ENCODE data around the gene MYO1G. TPM values are rescaled to one million over a fixed set of nuclear protein-coding genes. Genes with fewer than 3 reads are reported as not detected.

The MYO1G gene
- total and polyA plus RNA-seq, 9 of the 15 experiments (the other 6 are each of a cell fraction or from before 2014, with no cell fraction given), result 0.03 to 0.62 (median 0.13) TPM; not detected in 1

DNA sequence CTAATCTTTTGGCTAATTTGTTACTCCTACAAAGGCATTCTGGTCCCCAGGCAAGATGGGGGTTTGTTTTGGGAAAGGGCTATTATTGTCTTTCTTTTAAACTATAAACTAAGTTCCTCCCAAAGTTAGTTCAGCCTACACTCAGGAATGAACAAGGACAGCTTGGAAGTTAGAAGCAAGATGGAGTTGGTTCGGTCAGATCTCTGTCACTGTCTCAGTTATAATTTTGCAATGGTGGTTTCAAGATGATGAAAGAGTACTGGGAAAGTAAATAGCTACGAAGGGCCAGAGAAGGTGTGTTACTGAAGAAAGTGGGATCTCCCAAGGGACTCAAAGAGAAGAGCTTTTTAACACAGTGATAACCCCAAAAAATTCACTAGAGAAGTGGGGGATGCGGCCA, 10.3 kb upstream of the MYO1G start (continued):
- TF ChIP-seq ZFP30 (CRISPR knock-in tag; IDR thresholded peaks at IDR 0.05; ENCODE audit: borderline replicate concordance) (no peak), NFIX (CRISPR knock-in tag; IDR thresholded peaks at IDR 0.05; ENCODE audit: low read depth) (0 out of 2 replicates have a peak, but pooled peaks have one; percentile 21), NCOA2 (IDR thresholded peaks at IDR 0.05; ENCODE audit: partially characterized antibody in 2 of 2) (no peak), ZNF830 (CRISPR knock-in tag; IDR thresholded peaks at IDR 0.05) (no peak), ELF2 (CRISPR knock-in tag; IDR thresholded peaks at IDR 0.05) (peak; percentile 70; the same call in 1 of the 2 replicates), TGIF2 (CRISPR knock-in tag; IDR thresholded peaks at IDR 0.05) (no peak), PYGO2 (tag; IDR thresholded peaks at IDR 0.05) (0 out of 2 replicates have a peak, but pooled peaks have one; percentile 20), ZNF197 (CRISPR knock-in tag; IDR thresholded peaks at IDR 0.05; ENCODE audit: low read depth) (0 out of 2 replicates have a peak, but pooled peaks have one; percentile 41), ZNF766 (CRISPR knock-in tag; conservative IDR thresholded peaks at IDR 0.05) (no peak), NFE2L1 (tag; IDR thresholded peaks at IDR 0.05; ENCODE audit: borderline replicate concordance, low read depth) (peak; percentile 21; the same call in 1 of the 2 replicates), ZNF316 (IDR thresholded peaks at IDR 0.05) (no peak), BACH1 (tag; IDR thresholded peaks at IDR 0.05) (0 out of 2 replicates have a peak, but pooled peaks have one; percentile 32), SMAD1 (IDR thresholded peaks at IDR 0.05; ENCODE audit: low read depth, low read length, partially characterized antibody) (no peak), SMARCA5 (IDR thresholded peaks at IDR 0.05) (no peak), NR2C1 (IDR thresholded peaks at IDR 0.05) (no peak), NR2C1 (tag; IDR thresholded peaks at IDR 0.05) (peak; percentile 72), RBM15 (IDR thresholded peaks at IDR 0.05; ENCODE audit: insufficient read depth, low read length) (no peak), CAMTA2 (CRISPR knock-in tag; conservative IDR thresholded peaks at IDR 0.05) (no peak), FOS (IDR thresholded peaks at IDR 0.05; ENCODE audit: extremely low read depth, insufficient read length) (no peak), FIP1L1 (IDR thresholded peaks at IDR 0.05; ENCODE audit: low read depth, low read length, poor library complexity, severe bottlenecking) (no peak), TBL1XR1 (IDR thresholded peaks at IDR 0.05; ENCODE audit: low read length in 2 of 2) (no peak), BHLHE40 (IDR thresholded peaks at IDR 0.05; ENCODE audit: low read length) (no peak), ZNF707 (CRISPR knock-in tag; conservative IDR thresholded peaks at IDR 0.05) (0 out of 2 replicates have a peak, but pooled peaks have one; percentile 19), NFIC (IDR thresholded peaks at IDR 0.05) (no peak), SUPT5H (IDR thresholded peaks at IDR 0.05) (no peak), NONO (IDR thresholded peaks at IDR 0.05; ENCODE audit: low read depth in 2 of 2, low read length in 1 of 2) (no peak), PTTG1 (tag; IDR thresholded peaks at IDR 0.05; ENCODE audit: low read depth) (peak; percentile 93), SIN3B (IDR thresholded peaks at IDR 0.05; ENCODE audit: low read depth) (no peak)
- TF ChIP-seq, protein P1, sequence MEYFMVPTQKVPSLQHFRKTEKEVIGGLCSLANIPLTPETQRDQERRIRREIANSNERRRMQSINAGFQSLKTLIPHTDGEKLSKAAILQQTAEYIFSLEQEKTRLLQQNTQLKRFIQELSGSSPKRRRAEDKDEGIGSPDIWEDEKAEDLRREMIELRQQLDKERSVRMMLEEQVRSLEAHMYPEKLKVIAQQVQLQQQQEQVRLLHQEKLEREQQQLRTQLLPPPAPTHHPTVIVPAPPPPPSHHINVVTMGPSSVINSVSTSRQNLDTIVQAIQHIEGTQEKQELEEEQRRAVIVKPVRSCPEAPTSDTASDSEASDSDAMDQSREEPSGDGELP (CRISPR knock-in tag; IDR thresholded peaks at IDR 0.05; ENCODE audit: borderline replicate concordance), result no peak
- TF ChIP-seq, protein P2, sequence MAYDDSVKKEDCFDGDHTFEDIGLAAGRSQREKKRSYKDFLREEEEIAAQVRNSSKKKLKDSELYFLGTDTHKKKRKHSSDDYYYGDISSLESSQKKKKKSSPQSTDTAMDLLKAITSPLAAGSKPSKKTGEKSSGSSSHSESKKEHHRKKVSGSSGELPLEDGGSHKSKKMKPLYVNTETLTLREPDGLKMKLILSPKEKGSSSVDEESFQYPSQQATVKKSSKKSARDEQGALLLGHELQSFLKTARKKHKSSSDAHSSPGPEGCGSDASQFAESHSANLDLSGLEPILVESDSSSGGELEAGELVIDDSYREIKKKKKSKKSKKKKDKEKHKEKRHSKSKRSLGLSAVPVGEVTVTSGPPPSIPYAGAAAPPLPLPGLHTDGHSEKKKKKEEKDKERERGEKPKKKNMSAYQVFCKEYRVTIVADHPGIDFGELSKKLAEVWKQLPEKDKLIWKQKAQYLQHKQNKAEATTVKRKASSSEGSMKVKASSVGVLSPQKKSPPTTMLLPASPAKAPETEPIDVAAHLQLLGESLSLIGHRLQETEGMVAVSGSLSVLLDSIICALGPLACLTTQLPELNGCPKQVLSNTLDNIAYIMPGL (CRISPR knock-in tag; IDR thresholded peaks at IDR 0.05), result no peak
